Measurements from ENCODE around the gene SEMA5A. TPM values are rescaled to one million over a fixed set of nuclear protein-coding genes. Genes with fewer than 3 reads are reported as not detected.

Gene SEMA5A
- total RNA-seq, 1 donor from 2014 or later: 43.2 TPM

DNA sequence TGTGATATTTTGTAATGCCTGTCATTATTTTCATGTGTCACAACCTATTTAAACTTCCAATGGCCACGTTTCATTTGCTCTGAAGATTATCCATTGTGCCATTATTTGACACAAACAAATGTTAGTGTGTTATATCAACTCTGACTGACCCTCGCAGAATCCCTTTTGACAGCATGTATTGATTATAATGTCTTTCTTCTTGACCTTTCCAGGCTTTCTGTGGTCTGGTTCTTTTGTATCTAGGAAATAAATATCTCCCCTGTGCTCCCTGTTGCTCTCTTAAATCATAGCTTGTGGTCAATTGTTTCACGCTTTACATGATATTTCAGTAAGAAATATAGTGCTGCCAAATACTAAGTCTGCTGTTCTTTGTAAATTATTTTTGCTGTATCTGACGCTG, 442.6 kb downstream of the SEMA5A start:
- Histone ChIP-seq H3K27me3 (ENCODE audit: low read depth) (no peaks in the 10 kb centered on the region), H3K36me3 (peaks cover 12% of the 10 kb centered on the region), H3K27ac (replicated peaks) (no peak overlapping the region), H3K4me1 (no peaks in the 10 kb centered on the region), H3K9me3 (replicated peaks) (no peaks in the 10 kb centered on the region), H3K4me3 (no peak overlapping the region)
- TF ChIP-seq, protein P1, sequence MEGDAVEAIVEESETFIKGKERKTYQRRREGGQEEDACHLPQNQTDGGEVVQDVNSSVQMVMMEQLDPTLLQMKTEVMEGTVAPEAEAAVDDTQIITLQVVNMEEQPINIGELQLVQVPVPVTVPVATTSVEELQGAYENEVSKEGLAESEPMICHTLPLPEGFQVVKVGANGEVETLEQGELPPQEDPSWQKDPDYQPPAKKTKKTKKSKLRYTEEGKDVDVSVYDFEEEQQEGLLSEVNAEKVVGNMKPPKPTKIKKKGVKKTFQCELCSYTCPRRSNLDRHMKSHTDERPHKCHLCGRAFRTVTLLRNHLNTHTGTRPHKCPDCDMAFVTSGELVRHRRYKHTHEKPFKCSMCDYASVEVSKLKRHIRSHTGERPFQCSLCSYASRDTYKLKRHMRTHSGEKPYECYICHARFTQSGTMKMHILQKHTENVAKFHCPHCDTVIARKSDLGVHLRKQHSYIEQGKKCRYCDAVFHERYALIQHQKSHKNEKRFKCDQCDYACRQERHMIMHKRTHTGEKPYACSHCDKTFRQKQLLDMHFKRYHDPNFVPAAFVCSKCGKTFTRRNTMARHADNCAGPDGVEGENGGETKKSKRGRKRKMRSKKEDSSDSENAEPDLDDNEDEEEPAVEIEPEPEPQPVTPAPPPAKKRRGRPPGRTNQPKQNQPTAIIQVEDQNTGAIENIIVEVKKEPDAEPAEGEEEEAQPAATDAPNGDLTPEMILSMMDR (IDR thresholded peaks at IDR 0.05; ENCODE audit: borderline replicate concordance): no peak
- no peak for DNase-seq
- intact Hi-C loops (cut with micrococcal nuclease): no loop called here

DNA sequence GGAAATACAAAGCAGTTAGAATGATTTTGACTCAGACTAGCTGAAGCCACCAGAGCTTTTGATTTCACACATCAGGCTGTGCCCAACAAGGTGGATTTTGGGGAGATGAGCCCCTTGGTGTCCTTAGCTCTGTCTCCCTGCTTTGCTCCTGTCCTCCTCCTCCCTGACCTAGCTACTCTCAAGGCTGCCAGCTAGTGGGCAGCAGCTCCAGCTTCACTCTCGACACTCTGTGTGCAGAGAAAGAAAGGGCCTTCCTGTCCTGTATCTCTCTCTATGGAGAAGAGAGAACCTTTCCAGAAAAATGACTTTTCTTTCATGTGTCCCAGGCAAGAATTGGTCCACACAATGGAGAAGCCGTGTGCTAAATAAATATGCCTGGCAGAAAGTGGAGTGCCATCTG, 446.2 kb downstream of the SEMA5A start:
- Histone ChIP-seq H3K27ac (replicated peaks) (no peak overlapping the region), H3K27me3 (ENCODE audit: low read depth) (no peaks in the 10 kb centered on the region), H3K36me3 (no peaks in the 10 kb centered on the region), H3K4me1 (no peaks in the 10 kb centered on the region), H3K4me3 (no peak overlapping the region), H3K9me3 (replicated peaks) (no peaks in the 10 kb centered on the region)
- no peak for DNase-seq
- TF ChIP-seq, protein P1 (IDR thresholded peaks at IDR 0.05; ENCODE audit: borderline replicate concordance): no peak
- intact Hi-C loops (cut with micrococcal nuclease): no loop called here

DNA sequence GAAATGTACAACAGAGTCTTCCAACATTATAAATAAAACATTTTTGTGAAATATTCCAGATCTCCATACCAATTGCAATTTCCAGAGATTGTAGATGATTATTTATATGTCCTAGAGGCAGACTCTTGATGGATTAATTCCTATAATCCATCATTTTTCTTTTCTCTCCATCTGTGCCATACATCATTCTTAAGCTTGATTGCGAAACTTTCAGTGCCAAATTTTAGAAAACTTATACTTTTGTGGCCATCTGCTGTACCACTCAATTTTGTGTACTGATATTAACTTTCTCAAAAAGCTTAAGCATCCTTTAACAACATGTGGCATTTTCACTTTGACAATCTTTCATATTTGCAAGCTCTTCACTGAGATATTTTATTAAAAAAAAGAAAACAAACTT, 446.9 kb downstream of the SEMA5A start:
- DNase-seq: no peak
- Histone ChIP-seq H3K4me3 (no peak overlapping the region), H3K4me1 (no peaks in the 10 kb centered on the region), H3K36me3 (no peaks in the 10 kb centered on the region), H3K9me3 (replicated peaks) (no peaks in the 10 kb centered on the region), H3K27ac (replicated peaks) (no peak overlapping the region), H3K27me3 (ENCODE audit: low read depth) (no peaks in the 10 kb centered on the region)
- intact Hi-C loops (cut with micrococcal nuclease): no loop called here
- TF ChIP-seq, protein P1 (IDR thresholded peaks at IDR 0.05; ENCODE audit: borderline replicate concordance): no peak

DNA sequence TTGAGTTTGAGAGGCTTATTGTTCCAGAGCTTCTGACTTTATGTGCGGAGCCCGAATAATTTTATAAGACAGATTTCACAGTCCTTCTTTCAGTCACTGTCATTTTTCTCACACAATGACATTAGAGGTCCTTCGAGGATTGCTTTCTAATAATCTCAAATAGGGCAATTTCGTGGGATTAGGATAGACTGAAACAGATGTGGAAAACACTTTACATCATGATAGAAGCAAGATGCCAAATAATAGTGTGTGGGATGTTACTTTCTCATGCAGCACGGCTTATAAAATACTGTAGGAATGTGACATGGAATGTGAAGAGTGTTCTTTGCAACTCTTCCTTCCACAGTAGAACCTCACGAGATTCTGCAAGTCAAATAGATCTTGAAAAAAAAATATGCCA, 451.3 kb downstream of the SEMA5A start:
- H3K27ac ChIP-seq (replicated peaks): no peak overlapping the region
- DNase-seq: no peak
- intact Hi-C loops (cut with micrococcal nuclease): no loop called here
- TF ChIP-seq, protein P1 (IDR thresholded peaks at IDR 0.05; ENCODE audit: borderline replicate concordance): no peak
- H3K36me3 ChIP-seq: no peaks in the 10 kb centered on the region
- H3K4me1 ChIP-seq: no peaks in the 10 kb centered on the region
- no peaks in the 10 kb centered on the region for H3K27me3 ChIP-seq (ENCODE audit: low read depth)
- no peak overlapping the region for H3K4me3 ChIP-seq
- H3K9me3 ChIP-seq (replicated peaks): no peaks in the 10 kb centered on the region

DNA sequence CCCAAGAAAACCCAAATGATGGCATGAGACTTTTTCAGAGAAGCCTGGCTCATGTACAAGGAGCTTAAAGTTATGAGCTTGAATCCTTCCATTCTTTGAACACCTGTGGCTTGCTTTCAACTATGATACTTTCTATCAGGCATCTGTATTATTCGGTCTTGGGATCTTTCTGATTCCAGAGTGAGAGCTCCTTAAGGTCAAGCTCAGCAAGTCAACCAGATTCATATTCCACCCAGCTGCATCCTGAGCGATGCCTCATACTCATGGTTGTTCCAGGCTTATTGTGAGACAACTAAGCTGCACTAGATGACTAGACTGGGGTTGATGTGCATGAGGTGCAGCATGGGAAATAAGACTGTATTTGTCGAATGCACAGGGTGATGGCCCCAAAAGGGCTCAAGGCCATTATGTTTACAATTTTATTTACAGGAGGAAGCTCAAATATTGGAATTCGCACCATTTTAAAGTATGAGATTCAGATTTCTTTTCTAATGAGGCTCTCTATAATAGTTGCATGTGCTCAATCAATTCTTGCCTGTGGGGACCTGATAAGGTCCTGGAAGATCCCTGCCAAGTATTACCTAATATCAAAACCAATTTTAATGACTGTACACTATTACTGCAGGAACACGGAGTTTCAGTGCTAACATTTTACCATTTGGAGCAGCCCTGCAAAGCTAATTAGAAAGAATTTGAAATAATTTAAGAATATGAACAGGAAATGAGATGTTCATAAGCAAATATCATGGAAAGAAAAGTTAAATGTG, 453.8 kb downstream of the SEMA5A start:
- H3K9me3 ChIP-seq (replicated peaks): no peaks in the 10 kb centered on the region
- no peaks in the 10 kb centered on the region for H3K27me3 ChIP-seq (ENCODE audit: low read depth)
- H3K27ac ChIP-seq (replicated peaks): no peak overlapping the region
- TF ChIP-seq, protein P1 (IDR thresholded peaks at IDR 0.05; ENCODE audit: borderline replicate concordance): no peak
- no peak for DNase-seq
- no peaks in the 10 kb centered on the region for H3K4me1 ChIP-seq
- intact Hi-C loops (cut with micrococcal nuclease): no loop called here
- no peak overlapping the region for H3K4me3 ChIP-seq
- H3K36me3 ChIP-seq: no peaks in the 10 kb centered on the region
